ENCODE data around the gene SERINC4.
"Not testable (repeated sequence)": the region's sequence is repeated elsewhere in the genome, so short reads cannot be mapped to it uniquely, and the experiment has no call there.

SERINC4 gene

DNA sequence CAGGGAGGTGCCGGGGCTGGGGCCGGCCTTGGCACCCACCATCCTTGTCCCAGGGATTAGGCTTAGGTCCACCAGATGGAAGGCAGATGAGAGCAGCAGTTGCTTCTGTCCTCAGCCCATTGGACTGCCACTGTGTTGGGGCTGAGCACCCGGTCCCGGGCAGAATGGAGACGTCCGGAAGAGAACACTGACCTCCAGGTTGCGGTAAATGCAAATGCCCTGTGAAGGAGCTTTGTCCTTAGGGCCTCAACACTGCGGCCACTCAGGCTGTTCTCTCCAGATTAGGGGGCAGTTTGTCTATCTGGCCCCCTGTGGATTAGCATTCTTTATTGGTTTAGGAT is at the start of gene SERINC4:
SERINC4 (minus strand) TSS at position 276 of the 341 bp plus-strand sequence; CDS start at position 42, 234 bp downstream.
- no peak for DNase-seq (ENCODE audit: low spot score)

DNA sequence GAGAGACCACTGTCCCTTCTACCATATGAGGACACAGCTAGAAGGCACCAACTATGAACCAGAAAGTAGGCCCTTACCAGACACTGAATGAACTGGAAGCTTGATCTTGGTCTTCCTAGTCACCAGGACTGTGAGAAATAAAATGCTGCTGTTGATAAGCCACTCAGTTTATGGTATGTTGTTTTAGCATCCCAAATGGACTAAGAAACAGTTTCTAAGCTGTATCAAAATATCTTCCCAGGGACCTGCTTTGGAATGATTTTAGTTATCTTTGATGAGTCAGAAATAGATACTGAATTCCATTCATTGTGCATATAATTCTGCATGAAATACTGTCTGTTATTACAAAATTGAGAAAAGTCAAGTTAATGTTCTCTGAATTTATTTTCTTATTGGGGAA is 45.4 kb upstream of the SERINC4 start:
- no peak for DNase-seq (ENCODE audit: low spot score)

DNA sequence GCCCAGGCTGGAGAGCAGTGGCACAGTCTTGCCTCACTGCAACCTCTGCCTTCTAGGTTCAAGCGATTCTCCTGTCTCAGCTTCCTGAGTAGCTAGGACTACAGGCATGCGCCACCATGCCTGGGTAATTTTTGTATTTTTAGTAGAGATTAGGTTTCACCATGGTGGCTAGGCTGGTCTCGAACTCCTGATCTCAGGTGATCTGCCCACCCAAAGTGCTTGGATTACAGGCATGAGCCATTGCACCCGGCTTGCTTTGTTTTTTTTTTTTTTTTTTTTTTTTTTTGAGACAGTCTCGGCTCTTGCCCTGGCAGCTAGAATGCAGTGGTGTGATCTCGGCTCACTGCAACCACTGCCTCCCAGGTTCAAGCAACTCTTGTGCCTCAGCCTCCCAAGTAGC is 32.5 kb upstream of the SERINC4 start:
- DNase-seq (ENCODE audit: low spot score), result not testable (repeated sequence)

DNA sequence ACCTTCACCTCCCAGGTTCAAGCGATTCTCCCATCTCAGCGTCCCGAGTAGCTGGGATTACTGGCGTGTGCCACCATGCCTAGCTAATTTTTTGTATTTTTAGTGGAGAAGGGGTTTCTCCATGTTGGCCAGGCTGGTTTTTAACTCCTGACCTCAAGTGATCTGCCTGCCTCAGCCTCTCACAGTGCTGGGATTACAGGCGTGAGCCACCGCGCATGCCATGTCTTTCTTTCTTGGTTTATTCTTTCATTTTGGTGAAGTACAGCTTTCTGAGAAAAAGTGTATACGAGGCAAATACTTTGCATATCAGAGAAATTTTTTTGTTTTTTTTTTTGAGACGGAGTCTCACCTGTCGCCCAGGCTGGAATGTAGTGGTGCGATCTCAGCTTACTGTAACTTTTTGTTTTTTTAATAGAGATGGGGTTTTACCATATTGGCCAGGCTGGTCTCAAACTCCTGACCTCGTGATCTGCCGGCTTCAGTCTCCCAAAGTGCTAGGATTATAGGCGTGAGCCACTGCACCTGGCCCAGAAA is 31.6 kb upstream of the SERINC4 start:
- not testable (repeated sequence) for DNase-seq (ENCODE audit: low spot score)

DNA sequence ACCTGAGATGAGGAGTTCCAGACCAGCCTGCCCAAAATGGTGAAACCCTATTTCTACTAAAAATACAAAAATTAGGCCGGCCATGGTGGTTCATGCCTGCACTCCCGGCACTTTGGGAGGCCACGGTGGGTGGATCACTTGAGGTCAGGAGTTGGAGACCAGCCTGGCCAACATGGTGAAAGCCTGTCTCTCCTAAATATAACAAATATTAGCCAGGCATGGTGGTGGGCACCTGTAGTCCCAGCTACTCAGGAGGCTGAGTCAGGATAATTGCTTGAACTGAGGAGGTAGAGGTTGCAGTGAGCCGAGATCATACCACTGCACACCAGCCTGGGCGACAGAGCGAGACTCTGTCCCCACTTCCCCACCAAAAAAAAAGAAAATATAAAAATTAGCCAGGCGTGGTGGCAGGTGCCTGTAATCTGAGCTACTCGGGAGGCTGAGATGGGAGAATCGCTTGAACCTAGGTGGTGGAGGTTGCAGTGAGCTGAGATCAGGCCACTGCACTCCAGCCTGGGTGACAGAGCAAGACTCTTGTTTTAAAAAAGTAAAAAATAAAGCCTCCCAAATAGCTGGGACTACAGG is 30.8 kb upstream of the SERINC4 start:
- DNase-seq (ENCODE audit: low spot score), result peak; percentile 40

DNA sequence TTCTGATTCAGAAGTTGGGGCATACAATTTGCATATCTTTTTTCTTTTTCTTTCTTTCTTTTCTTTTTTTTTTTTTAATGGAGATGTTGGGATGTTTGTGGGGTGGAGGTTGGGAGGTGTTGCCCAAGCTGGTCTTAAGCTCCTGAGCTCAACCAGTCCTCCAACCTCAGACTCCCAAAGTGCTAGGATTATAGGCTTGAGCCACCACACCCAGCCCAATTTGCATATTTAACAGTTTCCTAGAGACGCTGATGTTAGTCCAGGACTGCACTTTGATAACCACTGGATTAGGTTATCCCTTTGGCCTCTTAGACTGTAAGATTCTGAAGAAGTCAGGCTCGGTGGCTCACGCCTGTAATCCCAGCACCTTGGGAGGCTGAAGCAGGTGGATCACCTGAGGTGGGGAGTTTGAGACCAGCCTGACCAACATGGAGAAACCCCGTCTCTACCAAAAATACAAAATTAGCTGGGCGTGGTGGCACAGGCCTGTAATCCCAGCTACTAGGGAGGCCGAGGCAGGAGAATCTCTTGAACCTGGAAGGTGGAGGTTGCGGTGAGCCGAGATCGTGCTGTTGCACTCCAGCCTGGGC is 30.0 kb upstream of the SERINC4 start:
- not testable (repeated sequence) for DNase-seq (ENCODE audit: low spot score)

DNA sequence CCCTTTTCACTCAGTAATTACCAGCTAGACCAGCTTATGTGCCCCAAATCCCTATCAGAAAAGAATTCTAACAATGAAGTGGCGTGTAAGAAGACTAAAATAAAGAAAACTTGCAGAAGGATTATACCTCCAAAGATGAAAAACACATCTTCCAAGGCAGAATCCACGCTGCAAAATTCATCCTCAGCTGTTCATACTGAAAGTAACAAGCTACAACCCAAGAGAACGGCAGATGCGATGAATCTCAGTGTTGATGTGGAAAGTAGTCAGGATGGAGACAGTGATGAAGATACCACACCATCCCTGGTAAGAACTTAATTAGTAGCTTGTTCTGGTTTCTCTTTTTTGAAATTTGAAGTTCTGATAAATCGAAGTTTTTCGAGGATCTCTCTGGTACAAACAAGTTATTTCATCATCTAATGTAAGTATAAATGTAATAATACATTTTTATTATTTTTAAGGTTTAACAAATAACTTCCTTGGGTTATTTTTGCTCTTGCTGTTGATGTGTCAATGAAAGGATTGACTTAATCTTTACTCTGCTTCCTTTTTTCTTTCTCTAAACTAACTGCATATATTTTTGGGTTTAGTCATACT is 28.1 kb upstream of the SERINC4 start:
- DNase-seq (ENCODE audit: low spot score), result peak; percentile 71

DNA sequence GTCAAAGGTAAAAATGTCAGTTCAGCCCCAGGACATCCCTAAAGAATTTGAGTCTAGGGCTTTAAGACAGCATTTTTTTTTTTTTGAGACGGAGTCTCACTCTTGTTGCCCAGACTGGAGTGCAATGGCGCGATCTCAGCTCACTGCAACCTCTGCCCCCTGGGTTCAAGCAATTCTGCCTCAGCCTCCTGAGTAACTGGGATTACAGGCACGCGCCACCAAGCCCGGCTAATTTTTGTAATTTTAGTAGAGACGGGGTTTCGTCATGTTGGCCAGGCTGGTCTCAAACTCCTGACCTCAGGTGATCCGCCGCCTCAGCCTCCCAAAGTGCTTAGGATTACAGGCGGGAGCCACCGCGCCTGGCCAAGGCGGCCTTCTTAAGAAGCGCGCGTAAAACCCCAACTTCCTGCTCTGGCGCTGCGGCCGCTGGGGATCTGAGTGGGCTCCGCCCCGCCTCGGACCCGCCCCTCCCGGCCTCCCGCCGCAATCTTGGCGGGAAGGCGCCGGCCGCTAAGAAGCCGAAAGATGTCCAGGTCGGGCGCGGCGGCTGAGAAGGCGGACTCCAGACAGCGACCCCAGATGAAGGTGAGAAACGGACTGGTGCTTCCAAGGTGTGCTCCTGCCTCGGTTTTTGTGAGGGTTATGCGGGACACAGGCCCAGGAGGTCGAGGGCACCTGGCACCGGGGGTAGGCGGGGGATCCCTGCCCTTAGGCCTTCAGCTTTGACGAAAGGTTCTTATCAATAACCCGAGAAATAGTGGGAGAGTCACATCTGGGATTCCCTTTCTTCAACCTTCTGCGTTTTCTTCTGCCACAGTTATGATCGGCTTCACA is 26.7 kb upstream of the SERINC4 start, which contains the start of gene WDR76:
WDR76 (plus strand) TSS at position 495 of the 834 bp plus-strand sequence; CDS start at position 526, 31 bp downstream.
- DNase-seq (ENCODE audit: low spot score), result peak; percentile 87

DNA sequence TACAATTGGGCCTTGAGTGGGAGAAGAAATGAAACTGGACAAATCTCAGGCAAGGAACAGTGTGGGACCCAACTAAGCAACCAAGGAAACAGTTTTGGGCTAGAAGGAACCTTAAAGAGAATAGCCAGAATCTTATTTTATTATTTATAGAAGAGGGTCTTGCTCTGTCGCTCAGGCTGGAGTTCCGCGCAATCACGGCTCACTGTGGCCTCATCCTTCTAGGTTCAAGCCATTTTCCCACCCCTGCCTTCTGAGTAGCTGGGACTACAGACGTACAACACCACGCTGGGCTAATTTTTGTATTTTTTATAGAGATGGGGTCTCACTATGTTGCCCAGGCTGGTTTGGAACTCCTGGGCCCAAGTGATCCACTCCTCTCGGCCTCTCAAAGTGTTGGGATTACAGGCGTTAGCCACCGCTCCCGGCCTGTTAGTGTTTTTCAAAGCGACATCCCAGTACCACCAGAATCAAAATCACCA is 26.0 kb upstream of the SERINC4 start:
- no peak for DNase-seq (ENCODE audit: low spot score)

DNA sequence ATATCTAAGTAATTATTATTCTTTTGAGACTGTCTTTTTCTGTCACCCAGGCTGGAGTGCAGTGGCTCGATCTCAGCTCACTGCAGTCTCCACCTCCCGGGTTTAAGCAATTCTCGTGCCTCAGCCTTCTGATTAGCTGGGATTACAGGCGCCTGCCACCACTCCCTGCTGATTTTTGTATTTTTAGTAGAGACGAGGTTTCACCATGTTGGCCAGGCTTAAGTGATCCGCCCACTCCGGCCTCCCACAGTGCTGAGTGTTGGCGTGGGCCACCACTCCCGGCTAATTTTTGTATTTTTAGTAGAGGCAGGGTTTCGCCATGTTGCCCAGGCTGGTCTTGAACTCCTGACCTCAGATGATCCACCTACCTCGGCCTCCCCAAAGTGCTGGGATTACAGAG is 25.3 kb upstream of the SERINC4 start:
- not testable (repeated sequence) for DNase-seq (ENCODE audit: low spot score)

DNA sequence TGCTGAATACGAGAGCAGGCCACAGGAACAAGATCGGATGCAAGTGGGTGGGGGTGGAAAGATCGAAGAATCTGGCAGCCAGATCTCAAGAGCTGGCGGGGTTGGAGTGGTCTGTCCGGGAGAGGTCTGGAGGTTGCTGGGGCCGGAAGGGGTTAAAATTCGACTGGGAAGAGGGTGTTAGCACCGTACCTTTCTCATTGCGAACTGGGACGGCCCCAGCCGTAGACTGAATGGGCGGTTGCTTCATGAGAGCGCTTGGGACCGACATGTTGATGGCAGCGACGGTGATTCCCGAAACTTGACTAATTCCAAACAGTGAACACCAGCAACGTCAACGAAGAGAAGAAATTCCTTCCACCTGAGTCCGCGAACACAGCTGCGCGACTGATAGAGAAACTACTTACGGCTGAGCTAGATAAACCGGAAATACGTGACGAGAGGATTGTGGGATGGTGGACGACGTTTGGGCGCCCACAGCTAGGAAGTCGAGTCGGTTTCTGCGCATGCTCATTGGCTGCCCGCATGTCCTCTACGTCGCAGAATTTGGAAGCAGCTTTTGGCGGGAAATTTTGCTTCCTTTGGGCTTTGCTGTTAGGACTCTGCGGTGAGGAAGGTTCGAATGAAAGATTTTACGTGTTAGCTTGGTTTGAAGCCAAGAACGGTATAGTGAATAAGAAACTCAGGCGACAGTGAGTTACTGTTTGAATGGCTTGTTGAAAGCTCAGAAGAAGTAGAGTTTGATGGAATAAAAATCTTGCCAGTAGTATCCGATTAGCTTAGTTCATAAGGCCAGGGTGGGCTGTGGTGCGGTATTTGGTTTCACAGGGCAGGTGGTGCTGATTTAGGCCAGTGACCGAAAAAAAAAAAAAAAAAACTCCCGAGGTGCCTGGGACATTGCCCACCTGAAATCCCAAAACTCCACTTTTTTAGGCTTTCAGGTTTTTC is 24.6 kb upstream of the SERINC4 start, which contains the start of gene MFAP1:
MFAP1 (minus strand) TSS at position 389 of the 945 bp plus-strand sequence; CDS start at position 268, 121 bp downstream.
- DNase-seq (ENCODE audit: low spot score), result peak; percentile 97

DNA sequence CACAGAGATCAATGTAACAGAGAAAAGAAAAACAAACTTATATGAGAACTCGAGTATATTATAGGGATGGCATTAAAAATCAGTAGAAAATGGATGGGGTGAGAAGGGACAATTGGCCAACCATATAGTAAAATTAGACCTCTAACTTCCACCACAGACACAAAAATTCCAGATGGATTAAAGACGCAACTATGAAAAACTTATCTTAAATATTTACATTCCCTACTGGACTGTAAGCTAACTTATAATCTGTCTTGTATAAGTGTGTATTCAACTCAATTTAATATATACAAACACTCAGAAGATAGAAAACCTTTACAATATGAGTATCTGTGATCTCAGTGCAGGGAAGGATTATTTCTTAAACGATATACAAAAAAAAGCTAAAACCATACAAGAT is 21.5 kb upstream of the SERINC4 start:
- no peak for DNase-seq (ENCODE audit: low spot score)

DNA sequence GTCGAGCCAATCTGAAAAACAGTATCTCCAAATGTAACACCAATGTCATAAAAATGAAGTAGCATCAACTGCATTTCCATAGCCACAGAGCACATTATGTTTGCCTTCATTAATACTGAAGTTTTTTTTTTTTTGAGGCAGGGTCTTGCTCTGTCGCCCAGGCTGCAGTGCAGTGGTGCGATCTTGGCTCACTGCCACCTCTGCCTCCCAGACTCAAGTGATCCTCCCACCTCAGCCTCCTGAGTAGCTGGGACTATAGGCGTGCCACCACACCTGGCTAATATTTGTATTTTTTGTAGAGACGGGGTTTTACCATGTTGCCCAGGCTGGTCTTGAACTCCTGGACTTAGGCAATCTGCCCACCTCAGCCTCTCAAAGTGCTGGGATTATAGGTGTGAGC is 15.0 kb upstream of the SERINC4 start:
- DNase-seq (ENCODE audit: low spot score), result not testable (repeated sequence)

DNA sequence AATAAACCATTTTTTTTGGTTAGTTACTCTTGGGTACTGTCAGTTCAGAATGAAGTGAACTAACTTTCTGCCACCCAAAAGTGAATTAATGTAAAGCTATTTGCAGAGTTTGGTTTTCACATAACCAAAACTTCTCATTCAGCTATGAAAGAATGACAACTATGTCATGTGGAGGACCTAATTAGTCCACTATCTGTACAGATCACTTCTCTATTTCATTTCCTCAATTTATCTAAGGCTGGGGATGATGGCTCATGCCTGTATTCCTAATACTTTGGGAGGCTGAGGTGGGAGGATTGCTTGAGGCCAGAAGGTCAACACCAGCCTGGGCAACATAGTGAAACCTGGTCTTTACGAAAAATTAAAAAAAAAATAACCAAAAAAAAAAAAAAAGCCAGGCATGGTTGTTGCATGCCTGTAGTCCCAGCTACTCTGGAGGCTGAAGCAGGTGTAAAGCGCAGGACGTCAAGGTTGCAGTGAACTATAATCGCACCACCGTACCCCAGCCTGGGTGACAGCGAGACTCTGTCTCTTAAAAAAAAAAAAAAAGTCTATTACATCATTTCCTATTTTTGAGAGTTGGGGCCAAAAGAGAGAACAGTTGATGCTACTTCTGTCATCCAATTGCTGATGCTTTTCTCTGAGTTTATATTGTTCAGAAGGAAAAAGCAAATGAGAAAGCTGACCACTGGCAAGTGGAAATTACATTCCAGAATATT is 9.1 kb upstream of the SERINC4 start:
- DNase-seq (ENCODE audit: low spot score), result peak; percentile 90

DNA sequence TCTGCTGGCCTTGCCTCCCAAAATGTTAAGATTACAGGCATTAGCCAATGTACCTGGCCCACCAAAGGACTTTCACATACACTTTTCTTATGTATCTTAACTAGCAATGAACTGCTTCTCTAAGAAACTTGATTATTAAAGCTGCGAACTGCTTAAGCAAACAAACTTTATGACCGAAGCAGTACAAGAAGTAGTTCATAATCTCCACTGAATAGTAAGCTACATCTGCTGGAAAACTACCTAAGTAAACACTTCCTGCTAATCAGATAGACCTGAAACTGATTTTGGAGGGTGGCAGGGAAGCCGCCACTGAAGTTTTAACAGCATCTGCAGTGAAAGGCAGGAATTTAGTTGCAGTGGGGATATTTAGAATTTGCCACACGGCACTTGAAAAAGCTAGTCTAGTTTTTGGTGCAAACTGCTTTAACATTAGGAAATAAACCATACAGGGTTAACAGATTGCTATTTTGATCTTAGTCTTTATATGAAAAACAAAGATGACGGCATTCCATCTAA is 8.5 kb upstream of the SERINC4 start:
- peak; percentile 49 for DNase-seq (ENCODE audit: low spot score)

DNA sequence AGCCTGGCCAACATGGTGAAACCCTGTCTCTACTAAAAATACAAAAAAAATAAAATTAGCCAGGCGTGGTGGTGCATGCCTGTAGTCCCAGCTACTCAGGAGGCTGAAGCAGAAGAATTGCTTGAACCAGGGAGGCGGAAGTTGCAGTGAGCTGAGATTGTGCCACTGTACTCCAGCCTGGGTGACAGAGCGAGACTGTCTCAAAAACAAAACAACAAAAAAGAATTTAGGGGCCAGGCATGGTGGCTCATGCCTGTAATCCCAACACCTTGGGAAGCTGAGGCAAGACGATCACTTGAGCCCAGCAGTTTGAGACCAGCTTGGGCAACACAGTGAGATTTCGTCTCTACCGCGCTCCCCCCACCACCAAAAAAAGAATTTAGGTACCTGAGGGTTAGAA is 2.7 kb upstream of the SERINC4 start:
- not testable (repeated sequence) for DNase-seq (ENCODE audit: low spot score)

DNA sequence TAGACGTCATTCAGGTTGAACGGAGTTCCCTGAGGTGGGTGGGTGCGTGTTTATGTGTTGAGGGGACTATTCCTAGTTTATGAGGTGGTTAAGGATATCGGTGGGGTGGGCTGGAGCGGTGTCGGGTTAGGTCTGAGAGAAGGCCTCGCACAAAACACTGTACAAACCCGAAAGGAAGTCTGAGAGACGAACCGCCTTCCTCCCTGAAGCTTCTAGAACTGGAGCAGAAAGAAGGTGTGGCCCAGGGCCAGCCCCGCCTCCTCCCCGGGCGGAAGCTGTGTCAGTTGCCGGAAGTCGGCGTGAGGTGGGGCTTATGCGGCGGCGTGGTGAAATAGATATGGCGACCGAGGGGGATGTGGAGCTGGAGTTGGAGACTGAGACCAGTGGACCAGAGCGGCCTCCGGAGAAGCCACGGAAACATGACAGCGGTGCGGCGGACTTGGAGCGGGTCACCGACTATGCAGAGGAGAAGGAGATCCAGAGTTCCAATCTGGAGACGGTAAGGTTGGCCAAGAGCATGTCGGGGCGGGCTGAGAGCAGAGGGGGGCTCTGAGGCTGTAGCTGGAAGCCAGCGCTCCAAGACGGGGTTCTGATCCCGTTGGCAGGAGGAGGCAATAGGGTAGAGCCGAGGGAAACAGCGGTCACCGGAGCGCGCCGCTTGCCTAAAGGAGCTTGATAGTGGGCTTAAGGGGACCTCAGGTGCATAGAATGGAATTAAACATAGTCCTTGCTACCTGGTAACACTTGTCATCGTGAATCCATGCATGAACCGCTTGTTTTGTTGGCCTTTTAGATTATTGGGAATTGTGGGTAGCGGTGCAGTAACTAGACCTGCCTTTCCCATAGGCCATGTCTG is 494 bp upstream of the SERINC4 start, which contains the start of gene HYPK:
HYPK (plus strand) TSS at position 314 of the 856 bp plus-strand sequence; CDS start at position 338, 24 bp downstream.
- peak; percentile 89 for DNase-seq (ENCODE audit: low spot score)

DNA sequence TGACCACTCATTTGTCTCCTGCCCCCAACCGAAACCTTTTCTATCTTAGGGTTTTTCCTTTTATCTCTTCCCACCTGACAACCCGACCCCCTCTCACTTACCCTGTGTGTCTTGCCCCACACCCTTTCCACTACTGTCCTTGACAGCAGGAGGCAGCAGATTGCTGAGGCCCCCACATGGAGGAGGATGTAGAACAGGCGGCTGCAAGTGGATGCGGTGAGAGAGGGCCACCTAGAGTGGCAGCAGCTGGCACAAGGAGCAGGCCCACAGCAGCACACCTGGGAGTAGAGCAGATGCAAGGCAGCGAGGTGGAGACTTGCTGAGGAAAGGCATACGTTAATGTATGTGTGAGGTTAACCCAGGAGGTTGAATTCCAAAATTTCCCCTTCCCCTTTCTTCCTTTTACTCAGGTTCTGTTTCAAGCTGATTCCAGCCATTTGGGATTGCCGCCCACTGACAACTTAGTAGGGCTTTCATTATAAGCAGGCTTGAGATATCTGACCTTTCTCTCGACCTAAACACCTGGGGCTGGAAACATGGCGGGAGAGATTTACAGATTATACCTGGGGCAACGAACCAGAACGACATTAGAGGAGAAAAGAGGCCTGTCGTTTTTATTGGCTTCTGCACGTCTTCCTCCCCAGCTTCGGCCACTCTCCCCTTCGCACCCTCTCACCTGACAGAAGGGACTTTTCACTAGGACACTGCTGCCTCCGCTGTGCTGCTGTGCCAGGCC is 643 bp downstream of the SERINC4 start:
- peak; percentile 59 for DNase-seq (ENCODE audit: low spot score)
